GM12875 (cell line): Measurements from ENCODE around the gene DNASE1L1.

Source experiments
- H3K4me3 ChIP-seq: one replicate; pipeline ENCODE4 v1.5.1; 2011; ENCODE audit warnings: low read depth, low read length, control low read depth
- CTCF ChIP-seq: IDR thresholded peaks from 2 replicates; pipeline ENCODE4 v1.5.1; 2011; ENCODE audit warnings: low read depth, mild to moderate bottlenecking, control low read depth, inconsistent platforms, low read length, moderate library complexity, borderline replicate concordance; ENCODE audit not compliant: insufficient read depth

DNASE1L1 gene

GRCh38 chrX:154429711-154430110, 20.7 kb upstream of the DNASE1L1 start:
- no peak for TF ChIP-seq CTCF
- no peak overlapping the region for H3K4me3 ChIP-seq

GRCh38 chrX:154428176-154429171, 19.4 kb upstream of the DNASE1L1 start, which contains the start of gene ATP6AP1:
Gene ATP6AP1 (plus strand): TSS chrX:154428677. CDS start chrX:154428693, 16 bp downstream.
- no peak for TF ChIP-seq CTCF
- H3K4me3 ChIP-seq, result peak within 1 kb of the TSS; percentile 69

GRCh38 chrX:154426916-154427770, 18.1 kb upstream of the DNASE1L1 start:
- H3K4me3 ChIP-seq, result no peak overlapping the region

GRCh38 chrX:154420402-154420756, 11.3 kb upstream of the DNASE1L1 start:
- TF ChIP-seq CTCF, result no peak
- H3K4me3 ChIP-seq, result no peak overlapping the region

More at GRCh38 chrX:154426916-154427770, 18.1 kb upstream of the DNASE1L1 start:
- TF ChIP-seq CTCF, result no peak

- no peak overlapping the region for H3K4me3 ChIP-seq
- TF ChIP-seq CTCF, result no peak
Measured at GRCh38 chrX:154419688-154420401, 10.8 kb upstream of the DNASE1L1 start.

GRCh38 chrX:154419189-154419588, 10.1 kb upstream of the DNASE1L1 start:
- TF ChIP-seq CTCF, result no peak
- no peak overlapping the region for H3K4me3 ChIP-seq
